Activated CD8-positive, alpha-beta T cell treated with anti-CD3 and anti-CD28 coated beads for 36 hours (primary cell): ENCODE results near the gene ROR2. TPM values are rescaled to one million over a fixed set of nuclear protein-coding genes. Genes with fewer than 3 reads are reported as not detected.

ENCODE experiments used
- ATAC-seq: fragments of 200-7000 bp; cut with Tn5 transposase; one replicate; pipeline ENCODE4 v1.10.0; 2021; ENCODE audit warnings: mild to moderate bottlenecking, moderate library complexity
- CTCF ChIA-PET: fragments of 350-600 bp; sonication (Branson Sonifier 250); formaldehyde crosslinking; loops from one replicate; lab custom pipeline; 2021; ENCODE audit warnings: antibody characterized with exemption; lab: Charles Lee
- POLR2A ChIA-PET: fragments of 350-600 bp; sonication (Branson Sonifier 250); formaldehyde crosslinking; loops from one replicate; lab custom pipeline; 2021; ENCODE audit warnings: antibody characterized with exemption; lab: Charles Lee
- DNase-seq: peaks from one replicate; pipeline ENCODE4 v3.0.0-alpha.2; 2020
- H3K27ac Mint-ChIP-seq: one replicate; pipeline ENCODE4 v1.8.0; 2021; ENCODE audit warnings: mild to moderate bottlenecking, mixed read lengths
- H3K27me3 Mint-ChIP-seq: one replicate; pipeline ENCODE4 v1.8.0; 2021; ENCODE audit warnings: mixed read lengths
- H3K36me3 Mint-ChIP-seq: one replicate; pipeline ENCODE4 v1.8.0; 2021; ENCODE audit warnings: low read depth, mixed read lengths
- H3K4me1 Mint-ChIP-seq: one replicate; pipeline ENCODE4 v1.8.0; 2021; ENCODE audit warnings: low read depth, mixed read lengths
- H3K4me3 Mint-ChIP-seq: one replicate; pipeline ENCODE4 v1.8.0; 2021; ENCODE audit warnings: mild to moderate bottlenecking, moderate library complexity, mixed read lengths
- H3K9me3 Mint-ChIP-seq: one replicate; pipeline ENCODE4 v1.8.0; 2021; ENCODE audit warnings: mixed read lengths
- CTCF ChIP-seq: fragments of 200-600 bp; IDR thresholded peaks from one replicate; pipeline ENCODE4 v1.8.0; 2022; ENCODE audit warnings: antibody characterized with exemption, mild to moderate bottlenecking
- intact Hi-C: fragments of 100-400 bp; cut with micrococcal nuclease; formaldehyde crosslinking; loops from one replicate; pipeline ENCODE4 v1.10.0; 2022
- total RNA-seq, 2 experiments: library from RNA; stranded (reverse); gene quantifications; one replicate each; pipeline ENCODE4 v1.2.3, GENCODE V29; 2021

ROR2 gene
- total RNA-seq, 2 experiments from 2014 or later, result not detected

DNA sequence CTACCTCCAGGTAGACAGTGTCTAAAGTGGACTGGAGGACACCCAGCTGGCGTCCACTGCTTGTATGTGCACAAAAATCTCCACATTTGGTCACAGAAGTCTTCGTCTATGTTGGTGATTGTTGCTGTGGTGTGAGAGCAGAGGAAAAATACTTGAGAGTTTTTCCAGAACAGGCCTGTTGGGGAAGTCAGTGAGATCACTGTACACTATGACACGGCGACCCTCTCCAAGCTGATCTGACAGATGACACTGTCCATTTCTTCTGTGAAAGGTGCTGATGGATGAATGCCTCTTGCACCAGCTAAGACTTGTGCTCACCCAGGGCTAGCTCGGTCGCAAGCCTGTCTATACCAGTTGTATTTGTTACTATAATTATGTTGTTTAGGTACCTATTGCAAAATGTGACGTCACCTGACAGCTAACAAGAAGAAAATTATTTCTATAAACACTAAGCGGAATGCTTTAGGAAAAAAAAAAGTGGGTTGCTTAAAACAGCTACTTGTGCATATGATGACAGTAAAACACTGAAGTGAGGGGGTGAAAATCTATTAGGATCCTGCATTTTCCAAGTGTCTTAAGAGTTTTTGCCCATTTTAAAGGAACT lies 142.3 kb downstream of the ROR2 start:
- intact Hi-C loops, result no loop called here
- ATAC-seq (no peak), DNase-seq (no peak)
- H3K36me3 Mint-ChIP-seq, result no peaks in the 10 kb centered on the region
- POLR2A ChIA-PET, result no interaction called here
- no peaks in the 10 kb centered on the region for H3K4me1 Mint-ChIP-seq
- no peak for TF ChIP-seq CTCF
- peaks cover 1% of the 10 kb centered on the region for H3K27me3 Mint-ChIP-seq
- H3K9me3 Mint-ChIP-seq, result no peaks in the 10 kb centered on the region
- CTCF ChIA-PET, result no interaction called here
- H3K4me3 Mint-ChIP-seq, result no peak overlapping the region
- no peak overlapping the region for H3K27ac Mint-ChIP-seq

- H3K27ac Mint-ChIP-seq, result no peak overlapping the region
- POLR2A ChIA-PET, result no interaction called here
- no peaks in the 10 kb centered on the region for H3K36me3 Mint-ChIP-seq
- H3K4me3 Mint-ChIP-seq, result no peak overlapping the region
- TF ChIP-seq CTCF, result no peak
- H3K27me3 Mint-ChIP-seq, result peaks cover 1% of the 10 kb centered on the region
- no peak for DNase-seq
- intact Hi-C loops, result no loop called here
- CTCF ChIA-PET, result no interaction called here
- ATAC-seq, result no peak
- H3K9me3 Mint-ChIP-seq, result no peaks in the 10 kb centered on the region
- no peaks in the 10 kb centered on the region for H3K4me1 Mint-ChIP-seq
These were observed 145.0 kb downstream of the ROR2 start for GRCh38 chr9:91805031-91805430.

- CTCF ChIA-PET, result no interaction called here
- Mint-ChIP-seq H3K36me3 (no peaks in the 10 kb centered on the region), H3K4me1 (peaks cover 5% of the 10 kb centered on the region), H3K9me3 (no peaks in the 10 kb centered on the region), H3K27me3 (peaks cover 1% of the 10 kb centered on the region), H3K27ac (no peak overlapping the region), H3K4me3 (no peak overlapping the region)
- POLR2A ChIA-PET, result no interaction called here
- no peak for TF ChIP-seq CTCF
- ATAC-seq (no peak), DNase-seq (no peak)
- intact Hi-C loops, result no loop called here
These were observed 145.9 kb downstream of the ROR2 start for GRCh38 chr9:91803970-91804752.

- Mint-ChIP-seq H3K27me3 (peaks cover 1% of the 10 kb centered on the region), H3K36me3 (no peaks in the 10 kb centered on the region), H3K9me3 (no peaks in the 10 kb centered on the region), H3K4me3 (no peak overlapping the region), H3K4me1 (peaks cover 13% of the 10 kb centered on the region), H3K27ac (no peak overlapping the region)
- ChIA-PET POLR2A (no interaction called here), CTCF (no interaction called here)
- intact Hi-C loops, result no loop called here
- no peak for DNase-seq
- TF ChIP-seq CTCF, result no peak
- ATAC-seq, result peak; percentile 25
These were observed 146.7 kb downstream of the ROR2 start for GRCh38 chr9:91803151-91803940.

GRCh38 chr9:91802391-91802790 lies 147.6 kb downstream of the ROR2 start:
- DNase-seq (no peak), ATAC-seq (no peak)
- intact Hi-C loops, result no loop called here
- no peak overlapping the region for H3K4me3 Mint-ChIP-seq
- ChIA-PET CTCF (no interaction called here), POLR2A (no interaction called here)
- H3K36me3 Mint-ChIP-seq, result no peaks in the 10 kb centered on the region
- H3K4me1 Mint-ChIP-seq, result peaks cover 13% of the 10 kb centered on the region
- TF ChIP-seq CTCF, result no peak
- H3K9me3 Mint-ChIP-seq, result no peaks in the 10 kb centered on the region
- no peak overlapping the region for H3K27ac Mint-ChIP-seq
- peaks cover 1% of the 10 kb centered on the region for H3K27me3 Mint-ChIP-seq
